Muscle of back (tissue), 11 donors: ENCODE measurements around the gene LCNL1. TPM values are rescaled to one million over a fixed set of nuclear protein-coding genes. Genes with fewer than 3 reads are reported as not detected.

Source experiments
- DNase-seq, 3 donors: peaks; one replicate each; pipeline versions ENCODE4 v3.0.0 to v3.0.0-alpha.2; 2013
- polyA plus RNA-seq, 10 donors: library from polyadenylated mRNA; unstranded; fragments of 120-200 nt; gene quantifications; one replicate each; pipeline ENCODE4 v1.2.1, GENCODE V29; 2013; ENCODE audit not compliant: insufficient read length in 10 of 10

Gene LCNL1
- polyA plus RNA-seq, 10 donors: 0.14 to 1.1 (median 0.66) TPM

DNA sequence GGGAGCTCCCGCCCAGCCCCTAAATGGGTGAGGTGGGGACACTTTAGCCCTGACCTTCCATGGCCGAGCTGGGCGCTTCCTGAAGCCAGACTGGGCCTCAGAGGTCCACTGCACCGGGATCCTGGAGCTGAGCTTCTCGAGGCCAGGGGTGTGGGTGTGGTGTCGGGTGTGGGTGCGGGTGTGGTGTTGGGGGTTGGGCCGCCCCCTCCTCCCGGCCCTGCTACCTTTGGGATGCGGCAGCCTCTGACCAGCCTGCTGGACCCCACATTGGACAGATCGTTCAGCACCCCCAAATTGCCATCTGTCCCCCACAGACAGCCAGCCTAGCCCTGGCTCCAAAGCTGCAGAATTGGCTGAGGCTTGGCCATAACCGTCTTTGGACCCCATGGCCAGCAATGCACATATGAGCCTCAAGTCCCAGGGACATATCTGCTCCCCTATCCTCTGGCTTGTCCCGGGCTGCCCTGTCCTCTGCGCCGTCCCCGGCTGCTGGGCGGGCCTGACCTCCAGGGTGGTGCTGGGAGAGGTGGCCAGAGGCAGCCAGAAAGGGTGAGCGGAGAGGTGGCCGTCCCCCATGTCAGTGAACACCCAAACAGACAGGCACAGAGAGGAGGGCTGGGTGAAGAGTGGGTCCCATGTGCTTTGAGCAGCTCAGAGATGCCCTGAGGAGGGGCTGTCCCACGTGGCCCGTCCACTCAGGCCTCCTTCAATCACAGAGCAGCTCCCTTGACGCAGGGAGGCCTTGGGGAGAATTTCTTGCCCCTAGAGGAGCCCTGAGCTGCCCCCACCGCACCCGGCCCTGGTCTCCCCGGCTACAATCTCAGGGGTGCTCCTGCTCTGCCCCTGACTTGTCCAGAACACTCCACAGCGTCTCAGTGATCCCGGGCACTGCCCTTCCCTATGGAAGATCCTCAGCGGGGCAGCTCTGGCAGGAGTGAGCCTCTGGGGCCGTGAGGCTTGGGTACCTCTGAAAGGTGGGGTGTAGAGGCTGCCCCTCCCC, 8.9 kb upstream of the LCNL1 start:
- DNase-seq: no peak

DNA sequence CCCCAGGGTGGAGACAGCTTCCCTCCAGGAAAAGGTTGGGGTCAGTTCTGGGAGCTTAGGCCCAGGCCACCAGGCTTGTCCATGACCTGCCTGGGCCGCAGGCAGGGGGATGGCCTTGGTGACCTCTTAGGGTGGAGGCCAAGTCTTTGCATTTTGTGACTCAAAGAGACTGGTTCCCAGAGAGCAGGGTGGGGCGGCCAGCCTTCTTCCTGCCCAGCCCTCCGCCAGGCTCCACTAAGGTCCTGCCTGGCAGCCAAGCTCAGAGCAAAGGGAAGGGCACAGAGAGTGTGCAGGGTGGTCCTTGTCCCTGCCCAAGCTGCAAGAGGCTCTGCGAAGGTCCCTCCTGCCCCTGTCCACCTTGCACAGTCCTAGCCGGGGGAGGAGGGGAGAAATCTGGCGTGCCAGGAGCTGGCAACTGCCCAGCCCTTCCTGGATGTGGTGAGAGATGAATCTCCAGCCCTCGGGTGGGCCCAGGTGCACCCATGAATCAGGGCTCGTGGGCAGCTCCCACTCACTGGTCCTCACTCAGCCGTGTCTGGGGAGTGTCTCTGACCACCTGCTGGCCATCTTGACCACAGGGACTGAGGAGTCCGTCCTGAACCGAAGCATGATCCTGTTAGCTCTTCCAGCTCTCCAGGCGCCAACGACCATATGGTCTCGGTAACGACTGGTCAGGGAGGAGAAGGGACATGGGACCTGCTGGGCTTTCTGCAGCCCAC, 7.8 kb upstream of the LCNL1 start:
- no peak for DNase-seq

DNA sequence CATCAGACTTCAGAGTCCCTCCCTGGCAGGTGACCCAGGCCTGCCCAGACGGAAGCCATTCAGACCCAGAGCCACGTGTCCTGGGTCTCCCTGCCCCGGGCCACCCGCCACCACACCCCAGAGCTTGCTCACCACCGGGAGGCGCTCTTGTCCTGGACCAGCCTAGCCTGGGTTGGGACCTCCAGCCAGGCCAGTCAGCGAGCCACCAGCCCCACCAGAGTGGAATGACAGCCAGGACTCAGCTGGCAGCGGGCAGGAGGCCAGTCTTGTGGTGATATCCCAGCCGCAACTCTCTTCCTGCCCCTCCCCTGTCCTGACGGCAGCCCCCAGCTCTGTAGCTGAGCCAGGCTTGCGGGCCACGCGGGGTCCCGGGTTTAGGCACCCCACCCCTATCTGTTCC, 7.1 kb upstream of the LCNL1 start:
- peak in 1 of 3 donors; percentile 54 for DNase-seq

DNA sequence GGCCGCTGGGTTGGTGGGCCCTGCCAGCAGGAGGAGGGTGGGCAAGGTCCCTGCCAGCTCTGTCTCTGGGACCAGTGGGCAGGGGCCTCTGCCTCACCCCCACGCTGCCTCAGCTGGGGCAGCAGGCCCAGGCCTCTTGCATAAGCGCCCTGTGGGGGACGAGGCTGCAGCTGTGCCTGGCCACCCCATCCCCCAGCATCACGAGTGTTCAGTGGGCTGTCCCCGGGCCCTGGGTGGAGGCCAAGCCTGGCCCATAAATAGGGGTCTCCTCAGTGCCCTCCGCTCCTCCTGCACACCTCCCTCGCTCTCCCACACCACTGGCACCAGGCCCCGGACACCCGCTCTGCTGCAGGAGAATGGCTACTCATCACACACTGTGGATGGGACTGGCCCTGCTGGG, 5.6 kb upstream of the LCNL1 start, which contains the start of gene PTGDS:
Gene PTGDS (plus strand): TSS at position 282 of the 400 bp plus-strand sequence. CDS start 75 bp downstream, at position 357.
- peak in 1 of 3 donors; percentile 62 for DNase-seq

DNA sequence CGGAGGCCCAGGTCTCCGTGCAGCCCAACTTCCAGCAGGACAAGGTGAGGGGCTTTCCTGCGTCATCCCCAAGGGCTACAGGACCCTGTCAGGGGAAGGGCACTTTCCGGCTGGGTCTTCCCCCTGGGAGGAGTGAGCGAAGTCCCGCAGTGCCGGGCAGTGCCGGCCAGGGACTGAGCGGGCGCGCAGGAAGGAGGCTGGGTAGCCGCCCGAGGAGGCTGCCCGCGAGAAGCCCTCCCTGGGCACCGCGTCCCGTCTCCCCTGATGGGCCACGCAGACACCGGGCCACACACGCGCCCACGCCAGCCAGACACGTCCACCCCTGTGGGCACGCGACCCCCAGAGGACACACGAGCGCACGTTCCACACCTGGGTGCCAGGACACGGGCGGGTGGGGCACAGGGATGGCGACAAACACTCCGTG, 5.1 kb upstream of the LCNL1 start:
- no peak for DNase-seq

DNA sequence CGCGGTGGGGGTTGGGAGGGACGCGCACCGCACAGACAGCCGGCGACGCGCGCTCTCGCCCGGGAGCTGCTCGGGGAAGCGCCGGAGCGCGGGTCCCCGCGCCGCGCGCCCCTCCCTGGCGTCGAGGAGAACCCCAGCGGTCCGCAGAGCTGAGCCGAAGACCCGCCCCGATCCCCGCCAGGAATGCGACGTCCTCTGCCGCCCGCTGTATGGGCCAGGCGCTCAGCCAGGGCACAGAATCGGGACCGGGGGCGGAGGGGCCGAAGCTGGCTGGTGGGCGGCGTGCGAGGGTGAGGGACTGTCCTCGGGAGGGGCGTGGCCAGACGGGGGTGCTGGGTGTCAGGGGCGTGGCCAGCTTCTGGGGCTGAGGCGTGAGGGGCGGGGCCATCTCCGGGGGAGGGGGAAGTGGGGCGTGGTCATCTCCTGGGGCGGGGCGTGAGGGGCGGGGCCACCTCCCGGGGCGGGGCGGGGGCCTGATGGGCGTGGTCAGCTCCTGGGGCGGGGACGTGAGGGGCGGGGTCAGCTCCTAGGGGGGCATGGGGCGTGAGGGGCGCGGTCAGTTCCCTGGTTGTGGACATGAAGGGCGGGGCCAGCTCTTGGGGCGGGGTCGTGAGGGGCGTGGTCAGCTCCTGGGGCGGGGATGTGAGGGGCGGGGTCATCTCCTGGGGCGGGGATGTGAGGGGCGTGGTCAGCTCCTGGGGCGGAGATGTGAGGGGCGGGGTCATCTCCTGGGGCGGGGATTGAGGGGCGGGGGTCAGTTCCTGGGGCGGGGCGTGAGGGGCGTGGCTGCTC, 4.5 kb upstream of the LCNL1 start:
- DNase-seq: peak in 1 of 3 donors; percentile 79

DNA sequence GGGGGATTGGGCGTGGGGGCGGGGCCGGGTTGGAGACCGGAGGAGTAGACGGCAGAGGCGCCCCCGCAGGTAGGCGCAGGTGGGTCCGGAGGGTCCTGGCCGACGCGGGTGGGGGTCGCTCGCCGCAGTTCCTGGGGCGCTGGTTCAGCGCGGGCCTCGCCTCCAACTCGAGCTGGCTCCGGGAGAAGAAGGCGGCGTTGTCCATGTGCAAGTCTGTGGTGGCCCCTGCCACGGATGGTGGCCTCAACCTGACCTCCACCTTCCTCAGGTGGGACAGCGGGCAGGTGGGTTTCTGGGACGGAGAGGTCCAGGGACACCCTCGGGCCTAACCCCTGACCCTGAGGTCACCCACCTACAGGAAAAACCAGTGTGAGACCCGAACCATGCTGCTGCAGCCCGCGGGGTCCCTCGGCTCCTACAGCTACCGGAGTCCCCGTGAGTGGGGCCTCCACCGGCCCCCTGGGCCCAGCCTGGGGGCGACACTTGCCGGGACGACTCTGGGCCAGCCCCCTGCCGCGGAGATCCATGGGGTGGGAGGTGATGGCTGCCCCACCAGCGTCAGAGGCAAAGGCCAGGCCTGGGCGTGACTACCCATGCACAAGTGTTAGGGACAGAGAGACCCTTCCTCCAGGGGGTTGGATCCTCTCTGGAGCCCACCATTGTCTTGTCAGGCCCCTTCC, 3.8 kb upstream of the LCNL1 start:
- no peak for DNase-seq

DNA sequence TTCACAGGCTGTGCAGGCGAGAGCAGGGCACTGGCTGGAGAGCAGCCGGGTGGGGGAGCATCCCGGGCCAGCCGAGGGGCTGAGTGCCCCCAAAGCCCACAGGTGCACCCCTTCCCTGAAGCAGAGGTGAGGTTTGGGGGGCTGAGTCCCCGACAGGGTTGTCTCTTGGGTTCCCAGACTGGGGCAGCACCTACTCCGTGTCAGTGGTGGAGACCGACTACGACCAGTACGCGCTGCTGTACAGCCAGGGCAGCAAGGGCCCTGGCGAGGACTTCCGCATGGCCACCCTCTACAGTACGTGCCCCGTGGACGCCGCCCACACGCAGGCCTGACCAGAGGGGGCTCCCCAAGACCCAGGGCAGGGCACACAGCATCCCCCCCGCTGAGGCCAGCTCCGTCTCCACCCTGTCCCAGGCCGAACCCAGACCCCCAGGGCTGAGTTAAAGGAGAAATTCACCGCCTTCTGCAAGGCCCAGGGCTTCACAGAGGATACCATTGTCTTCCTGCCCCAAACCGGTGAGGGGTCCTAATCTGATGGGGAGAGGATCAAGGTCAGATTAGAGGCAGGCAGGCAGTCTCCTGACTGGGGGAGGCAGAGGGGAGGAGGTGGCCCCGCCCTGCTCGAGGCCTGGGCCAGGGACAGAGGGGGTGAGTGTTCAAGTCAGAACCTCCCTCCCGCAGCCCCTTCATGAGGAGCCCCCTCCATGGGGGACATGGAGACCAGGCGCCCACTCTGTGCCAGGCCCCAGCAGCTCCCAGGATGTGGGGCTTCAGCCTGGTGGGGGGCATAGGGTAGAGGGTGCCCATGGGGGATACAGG, 2.8 kb upstream of the LCNL1 start:
- DNase-seq: no peak

DNA sequence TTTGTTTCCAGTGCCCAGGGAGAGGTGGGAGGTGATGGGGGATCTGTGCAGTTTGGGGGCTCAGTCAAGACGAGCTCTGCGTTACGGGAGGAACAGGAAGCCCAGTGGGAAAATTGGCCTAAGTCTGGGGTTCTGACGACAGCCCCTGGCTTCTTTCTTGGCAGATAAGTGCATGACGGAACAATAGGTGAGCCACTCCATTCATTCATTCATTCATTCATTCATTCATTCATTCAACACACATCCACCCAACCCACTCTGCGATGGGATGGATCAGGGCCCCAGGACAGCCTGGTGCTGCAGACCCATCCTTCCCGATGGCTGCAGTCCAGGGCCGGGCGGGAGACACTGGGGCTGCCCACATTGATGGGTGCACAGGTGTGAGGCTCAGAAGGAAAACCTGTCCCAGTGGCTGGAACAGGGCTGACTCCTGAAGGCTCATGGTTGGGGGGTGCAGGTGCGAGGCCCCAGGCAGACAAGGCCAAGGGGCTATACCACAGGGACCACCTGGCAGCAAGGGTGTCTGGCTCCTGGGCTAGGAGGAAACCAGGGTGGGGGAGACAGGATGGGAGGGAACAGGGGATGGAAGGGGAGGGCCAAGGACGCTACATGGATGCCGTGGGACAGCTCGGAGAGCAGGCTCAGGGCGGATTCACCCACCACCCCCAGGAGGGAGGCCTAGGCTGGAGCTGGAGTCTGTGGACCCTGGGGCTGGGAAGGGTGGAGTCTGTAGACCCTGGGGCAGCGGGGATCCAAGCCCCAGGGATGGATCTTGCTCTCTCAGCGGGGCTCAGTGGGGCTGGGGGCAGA, 1.9 kb upstream of the LCNL1 start:
- DNase-seq: no peak

DNA sequence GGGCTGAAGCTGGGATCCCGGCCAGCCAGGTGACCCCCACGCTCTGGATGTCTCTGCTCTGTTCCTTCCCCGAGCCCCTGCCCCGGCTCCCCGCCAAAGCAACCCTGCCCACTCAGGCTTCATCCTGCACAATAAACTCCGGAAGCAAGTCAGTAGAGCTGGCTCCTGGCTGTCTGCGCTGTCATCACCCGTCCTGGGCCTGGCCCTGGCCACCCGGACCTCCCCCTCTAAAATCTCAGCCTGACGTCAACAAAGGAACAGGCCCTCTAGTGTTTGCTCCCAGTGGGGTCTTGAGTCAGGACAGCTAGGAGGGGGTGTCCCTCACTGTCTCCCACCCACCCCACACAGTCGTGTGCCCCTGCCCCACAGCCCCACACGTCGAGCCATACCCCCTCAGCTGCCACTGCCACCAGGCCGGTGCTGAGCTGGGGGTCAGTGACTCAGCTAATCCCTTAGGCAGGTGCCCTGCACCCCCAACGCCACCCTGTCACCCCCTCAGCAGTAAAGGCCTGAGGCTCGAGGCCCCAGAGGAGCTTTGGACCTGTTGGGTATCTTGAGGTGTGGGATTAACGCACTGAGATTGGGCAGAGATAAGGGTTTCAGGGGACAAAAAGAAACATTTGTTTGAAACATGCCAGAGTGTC, 1.1 kb upstream of the LCNL1 start:
- DNase-seq: no peak

DNA sequence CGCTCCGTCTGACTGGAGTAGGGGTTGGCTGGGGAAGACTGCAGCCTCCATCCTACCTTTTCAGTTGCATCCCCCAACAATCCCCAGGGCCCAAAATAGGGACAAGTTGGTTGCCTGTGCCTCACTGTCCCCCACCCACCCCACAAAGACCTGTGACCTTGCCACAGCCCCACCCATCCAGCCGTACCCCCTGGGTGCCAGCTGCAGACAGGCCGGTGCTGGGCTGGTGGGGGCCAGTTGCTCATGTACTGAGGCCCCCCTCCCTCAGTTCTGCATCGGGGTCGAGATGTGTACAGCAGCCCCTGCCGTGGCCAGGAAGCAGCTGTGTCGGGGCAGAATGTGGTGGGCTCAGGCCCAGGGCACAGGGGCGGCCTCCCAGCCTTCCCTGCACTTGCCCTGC, 374 bp downstream of the LCNL1 start:
- no peak for DNase-seq

DNA sequence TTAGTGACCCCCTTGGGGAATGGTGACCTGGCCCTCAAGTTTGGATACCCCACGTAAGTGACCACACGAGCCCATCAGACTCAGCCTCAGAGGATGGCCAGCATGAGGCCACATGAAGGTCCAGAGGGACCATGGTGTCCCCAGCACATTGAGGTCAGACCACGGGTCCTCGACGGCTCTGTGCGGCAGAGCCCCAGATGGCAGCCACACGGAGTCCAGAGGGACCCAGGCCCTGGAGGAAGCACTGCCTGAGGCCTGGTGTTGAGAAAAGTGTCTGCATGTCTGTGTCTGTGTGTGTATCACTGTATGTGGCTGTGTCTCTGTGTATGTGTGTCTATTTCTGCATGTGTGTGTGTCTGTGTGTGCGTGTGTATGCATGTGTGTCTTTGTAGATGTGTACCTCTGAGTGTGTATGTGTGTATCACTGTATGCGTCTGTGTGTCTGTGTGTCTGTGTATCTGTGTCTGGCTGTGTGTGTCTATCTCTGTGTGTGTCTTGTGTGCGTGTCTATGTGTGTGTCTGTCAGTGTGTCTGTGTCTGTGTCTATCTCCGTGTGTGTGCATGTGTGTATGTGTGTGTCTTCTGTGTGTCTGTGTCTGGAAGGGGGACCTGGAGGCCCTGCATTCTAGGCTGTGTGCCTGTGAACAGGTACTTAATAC, 992 bp downstream of the LCNL1 start:
- no peak for DNase-seq

DNA sequence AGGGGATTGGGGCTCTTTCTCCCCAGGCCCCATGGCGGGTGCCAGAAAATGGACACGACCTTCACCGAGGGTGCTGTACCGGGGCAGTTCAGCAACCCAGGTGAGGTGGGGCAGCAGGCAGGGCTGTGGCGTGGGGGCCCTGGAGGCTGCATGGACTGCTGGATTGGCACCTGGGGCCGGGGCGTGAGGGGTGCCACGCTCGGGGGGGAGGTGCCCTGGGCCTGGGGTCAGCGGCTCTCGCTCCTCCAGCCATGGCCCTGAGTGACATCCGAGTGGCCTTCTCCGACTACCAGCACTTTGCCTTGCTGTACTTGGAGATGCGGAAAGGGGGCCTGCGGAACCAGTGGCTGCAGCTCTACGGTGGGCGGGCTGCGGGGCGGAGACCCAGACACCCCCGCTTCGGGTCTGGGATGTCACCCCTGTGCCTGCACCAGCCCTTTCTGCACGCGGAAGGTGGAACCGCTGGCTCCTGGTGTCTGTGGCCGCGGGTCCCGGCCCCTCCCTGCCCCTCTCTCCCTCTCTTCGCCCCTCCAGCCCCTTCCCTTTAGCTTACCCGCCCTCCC, 1.8 kb downstream of the LCNL1 start:
- no peak for DNase-seq

DNA sequence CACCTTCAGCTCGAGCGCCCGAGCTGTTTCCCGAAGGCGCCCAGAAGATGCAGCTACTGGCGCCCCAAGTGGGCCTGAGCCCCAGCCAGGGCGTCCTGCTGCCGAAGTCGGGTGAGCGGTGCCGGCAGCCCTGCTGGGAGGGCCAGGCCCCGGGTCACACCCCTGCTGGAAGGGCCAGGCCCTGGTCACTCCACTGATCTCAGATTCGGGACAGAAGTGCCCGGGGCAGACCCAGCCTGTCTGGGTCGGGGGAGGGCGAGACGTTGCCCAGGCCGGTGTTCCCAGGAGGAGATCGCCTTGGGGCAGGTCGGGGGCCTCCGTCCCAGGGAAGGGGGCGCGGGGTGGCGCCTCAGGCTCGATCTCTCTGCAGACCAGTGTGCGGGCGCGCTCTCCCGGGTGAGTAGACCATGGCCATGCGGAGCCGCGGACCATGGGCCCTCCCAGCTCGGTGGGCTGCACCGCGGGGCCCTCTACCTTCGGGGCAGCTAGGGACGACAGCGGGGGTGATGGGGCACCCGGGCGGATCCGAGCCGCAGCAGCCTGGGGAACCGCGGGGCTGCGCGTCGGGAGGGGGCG, 2.3 kb downstream of the LCNL1 start:
- DNase-seq: no peak

DNA sequence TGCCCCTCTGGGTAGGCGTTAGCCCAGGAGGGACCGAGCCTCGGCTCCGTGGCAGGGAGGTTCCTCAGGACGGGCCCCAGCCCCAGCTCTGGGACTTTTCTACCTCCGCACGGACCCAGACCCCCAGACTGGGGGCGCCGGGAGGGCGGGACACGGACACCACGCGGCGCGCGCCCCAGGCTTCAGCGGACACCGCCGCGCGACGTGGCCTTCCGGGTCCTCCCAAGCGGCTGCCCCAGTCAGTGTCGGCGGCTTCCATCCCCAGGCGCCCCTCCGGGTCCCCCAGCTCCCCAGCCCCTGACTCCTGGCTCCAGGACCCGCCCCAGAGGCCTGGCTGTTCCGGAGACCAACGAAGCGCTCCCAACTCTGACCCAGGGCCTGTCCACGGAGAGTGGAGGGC, 3.1 kb downstream of the LCNL1 start:
- DNase-seq: no peak

DNA sequence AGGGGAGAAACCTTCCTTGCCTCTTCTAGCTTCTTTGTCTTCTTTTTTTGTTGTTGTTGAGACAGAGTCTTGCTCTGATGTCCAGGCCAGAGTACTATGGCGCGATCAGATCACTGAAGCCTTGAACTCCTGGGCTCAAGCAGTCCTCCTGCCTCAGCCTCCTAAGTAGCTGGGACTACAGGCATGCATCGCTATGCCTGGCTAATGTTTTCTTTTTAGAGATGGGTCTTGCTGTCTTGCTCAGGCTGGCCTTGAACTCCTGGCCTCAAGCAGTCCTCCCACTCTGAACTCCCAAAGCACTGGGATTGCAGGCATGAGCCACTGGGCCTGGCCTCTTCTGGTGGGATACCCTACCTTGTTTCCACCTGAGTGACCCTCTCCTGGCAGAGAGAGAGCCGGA, 6.1 kb downstream of the LCNL1 start:
- no peak for DNase-seq

DNA sequence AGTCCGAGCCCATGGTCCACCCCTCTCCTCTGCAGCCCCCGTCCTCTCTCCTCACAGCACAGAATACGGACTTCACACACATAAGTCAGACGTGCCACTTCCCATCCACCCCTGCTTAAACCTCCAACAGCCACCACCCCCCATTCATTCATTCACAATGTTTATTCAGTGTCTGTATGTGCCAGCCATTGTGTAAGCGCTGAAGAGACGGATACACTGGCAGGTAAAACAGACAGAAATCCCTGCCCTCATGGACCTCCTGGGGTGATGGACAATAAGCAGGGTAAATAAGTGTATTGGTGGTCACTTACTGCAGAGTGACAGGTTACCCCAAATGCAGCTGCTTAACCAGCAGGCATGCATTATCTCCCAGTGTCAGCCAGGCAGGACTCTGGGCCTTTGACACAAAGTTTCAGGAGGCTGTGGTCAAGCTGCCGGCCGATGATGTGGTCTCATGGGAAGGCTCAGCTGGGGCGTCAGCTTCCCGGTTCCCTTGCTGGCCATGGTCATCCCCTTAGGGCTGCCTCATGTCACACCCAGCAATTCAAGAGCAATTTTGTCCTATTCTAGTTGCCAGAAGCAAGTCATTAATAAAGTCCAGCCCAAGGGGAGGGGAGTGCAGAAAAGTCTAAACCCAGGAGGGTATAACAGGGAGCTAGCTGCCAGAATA, 7.6 kb downstream of the LCNL1 start:
- DNase-seq: no peak
